Measurements from ENCODE around the gene HILPDA.

The HILPDA gene

DNA sequence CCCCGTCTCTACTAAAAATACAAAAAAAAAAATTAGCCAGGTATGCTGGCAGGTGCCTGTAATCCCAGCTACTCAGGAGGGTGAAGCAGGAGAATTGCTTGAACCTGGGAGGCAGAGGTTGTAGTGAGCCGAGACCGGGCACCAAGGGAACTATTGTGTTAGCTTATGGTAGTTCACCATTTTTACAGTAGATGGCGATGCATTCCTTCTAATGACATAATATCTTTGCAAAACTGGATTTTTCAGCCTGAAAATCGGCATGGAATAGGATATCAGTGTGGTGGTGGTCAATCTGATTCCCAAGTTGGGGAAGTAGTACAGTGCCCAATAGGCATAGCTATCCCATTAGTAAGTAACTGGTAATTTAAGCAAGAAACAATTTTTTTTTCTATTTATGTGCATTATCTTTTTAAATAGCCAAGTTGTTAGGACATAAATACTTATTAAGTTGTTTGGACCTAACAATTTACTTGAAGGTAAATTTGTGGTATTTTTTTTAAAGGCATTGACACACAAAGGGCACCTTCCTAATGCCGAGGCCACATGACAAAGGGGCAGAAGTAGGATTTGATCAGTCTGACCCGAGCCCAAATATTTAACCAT lies 28.3 kb upstream of the HILPDA start:
- peak in 10 of 42 donors; percentile 22 to 64 (median 42) for DNase-seq
- intact Hi-C loops (cut with DNase I): loop anchor here (1.0 to 2.0 kb wide), 2 partner anchors 27 to 31 kb away; no protein-coding TSS in a partner anchor

DNA sequence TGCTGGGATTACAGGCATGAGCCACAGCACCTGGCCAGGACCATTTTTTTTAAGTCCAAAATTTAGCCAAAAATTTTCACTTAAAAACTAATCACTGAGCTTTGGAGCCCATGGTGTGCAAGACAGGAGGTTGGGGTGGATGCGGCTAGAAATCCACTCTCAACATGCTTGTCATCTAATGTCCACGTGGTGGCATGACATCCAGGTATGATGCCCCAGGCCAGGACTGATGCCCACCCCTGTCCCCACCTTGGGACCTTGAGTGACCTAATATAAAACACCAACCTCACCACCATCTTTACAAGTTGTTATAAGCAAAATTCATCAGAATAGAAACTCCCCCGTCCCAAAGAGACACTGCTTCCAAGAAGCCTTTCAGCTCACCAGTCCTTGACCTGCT lies 25.5 kb upstream of the HILPDA start:
- DNase-seq: no peak
- intact Hi-C loops (cut with DNase I): no loop called here

- DNase-seq: no peak
- intact Hi-C loops (cut with DNase I): no loop called here
Measured at GRCh38 chr7:128431221-128431620, 24.5 kb upstream of the HILPDA start.

GRCh38 chr7:128431754-128432153 lies 23.9 kb upstream of the HILPDA start:
- intact Hi-C loops (cut with DNase I): no loop called here
- DNase-seq: no peak

GRCh38 chr7:128434413-128435326 lies 21.0 kb upstream of the HILPDA start:
- intact Hi-C loops (cut with DNase I): no loop called here
- no peak for DNase-seq

GRCh38 chr7:128435327-128435686 lies 20.4 kb upstream of the HILPDA start:
- intact Hi-C loops (cut with DNase I): no loop called here
- no peak for DNase-seq

- DNase-seq: no peak
- intact Hi-C loops (cut with DNase I): no loop called here
Measured at GRCh38 chr7:128437426-128438332, 18.0 kb upstream of the HILPDA start.

DNA sequence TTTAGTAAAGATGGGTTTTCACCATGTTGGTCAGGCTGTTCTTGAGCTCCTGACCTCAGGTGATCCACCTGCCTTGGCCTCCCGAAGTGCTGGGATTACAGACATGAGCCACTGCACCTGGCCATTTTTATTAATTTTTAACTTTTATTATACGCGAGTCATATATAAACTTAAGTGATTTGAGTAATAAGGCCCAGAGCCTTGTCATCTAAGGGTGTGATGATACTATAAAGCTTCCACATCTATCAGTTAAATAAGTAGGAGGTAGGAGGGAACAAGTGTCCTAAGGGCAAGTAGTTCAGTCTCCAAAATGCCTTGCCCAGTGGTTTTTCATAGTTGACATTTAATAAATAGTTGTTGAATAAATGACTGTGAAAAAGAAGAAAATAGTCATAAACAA lies 13.3 kb upstream of the HILPDA start:
- DNase-seq: no peak
- intact Hi-C loops (cut with DNase I): no loop called here

- intact Hi-C loops (cut with DNase I): no loop called here
- no peak for DNase-seq
Measured at GRCh38 chr7:128443831-128444600, 11.7 kb upstream of the HILPDA start.

GRCh38 chr7:128446306-128446705 lies 9.4 kb upstream of the HILPDA start:
- intact Hi-C loops (cut with DNase I): no loop called here
- DNase-seq: peak in 5 of 42 donors; percentile 22 to 63 (median 28)

GRCh38 chr7:128447941-128448564 lies 7.6 kb upstream of the HILPDA start:
- DNase-seq: no peak
- intact Hi-C loops (cut with DNase I): no loop called here

- intact Hi-C loops (cut with DNase I): no loop called here
- no peak for DNase-seq
Measured at GRCh38 chr7:128448751-128449302, 6.9 kb upstream of the HILPDA start.

GRCh38 chr7:128450409-128450808 lies 5.3 kb upstream of the HILPDA start:
- peak in 3 of 42 donors; percentile 24 to 54 (median 41) for DNase-seq
- intact Hi-C loops (cut with DNase I): loop anchor here (10.0 kb wide), 1 partner anchor 84 kb away; no protein-coding TSS in a partner anchor

GRCh38 chr7:128450913-128451312 lies 4.8 kb upstream of the HILPDA start:
- intact Hi-C loops (cut with DNase I): loop anchor here (10.0 kb wide), 1 partner anchor 84 kb away; no protein-coding TSS in a partner anchor
- DNase-seq: no peak

GRCh38 chr7:128452552-128452951 lies 3.1 kb upstream of the HILPDA start:
- DNase-seq: no peak
- intact Hi-C loops (cut with DNase I): loop anchor here (10.0 kb wide), 1 partner anchor 82 kb away; no protein-coding TSS in a partner anchor

- intact Hi-C loops (cut with DNase I): loop anchor here (1.0 to 10.0 kb wide), 2 partner anchors 27 to 81 kb away; no protein-coding TSS in a partner anchor
- DNase-seq: peak in 39 of 42 donors; percentile 14 to 80 (median 55)
Measured at GRCh38 chr7:128453836-128454804, 1.6 kb upstream of the HILPDA start.
